Gastroesophageal sphincter (tissue), 3 donors: ENCODE measurements around the gene LTF.

Experiments used
- CTCF ChIP-seq, 4 experiments: fragments of 200-600 bp in 2 of 4; fragments of 450-650 bp in 2 of 4; sonication (generic) in 1 of 4; IDR thresholded peaks; one replicate each; pipeline ENCODE4 v1.5.1; 2017 to 2019; ENCODE audit warnings: antibody characterized with exemption in 4 of 4, mild to moderate bottlenecking in 2 of 4, moderate library complexity in 2 of 4
- EP300 ChIP-seq: sonication (generic); formaldehyde crosslinking; IDR thresholded peaks from one replicate; pipeline ENCODE4 v1.6.1; 2017; ENCODE audit warnings: antibody characterized with exemption, mild to moderate bottlenecking
- POLR2AphosphoS5 ChIP-seq: sonication (generic); formaldehyde crosslinking; IDR thresholded peaks from one replicate; pipeline ENCODE4 v1.6.1; 2017; ENCODE audit warnings: antibody characterized with exemption

GRCh38 chr3:46416811-46417510 is 47.7 kb downstream of the LTF start:
- no peak for TF ChIP-seq CTCF (IDR thresholded peaks at IDR 0.05)
- no peak for TF ChIP-seq POLR2AphosphoS5
- TF ChIP-seq EP300, result no peak
